HFF-Myc (cell line): ENCODE results near the gene GPR132.

Experiments
- DNase-seq: peaks from one replicate; pipeline ENCODE4 v3.0.0-alpha.2; 2011; ENCODE audit warnings: low read depth; ENCODE audit errors: extremely low read depth
- H3K4me3 ChIP-seq: replicated peaks from 2 replicates; pipeline ENCODE4 v1.5.1; 2011; ENCODE audit warnings: low read depth, mild to moderate bottlenecking, control low read depth, low read length
- CTCF ChIP-seq: IDR thresholded peaks from 2 replicates; pipeline ENCODE4 v1.5.1; 2012; ENCODE audit warnings: mild to moderate bottlenecking, low read depth, low read length, control low read depth; ENCODE audit errors: missing control alignments

GPR132 gene

GRCh38 chr14:105023791-105024480 is 41.3 kb downstream of the GPR132 start:
- H3K4me3 ChIP-seq: no peak overlapping the region
- TF ChIP-seq CTCF: no peak
- DNase-seq: no peak

GRCh38 chr14:105023144-105023543 is 42.1 kb downstream of the GPR132 start:
- H3K4me3 ChIP-seq: no peak overlapping the region
- DNase-seq: no peak
- no peak for TF ChIP-seq CTCF

- TF ChIP-seq CTCF: no peak
- DNase-seq: no peak
- peak overlapping the region; percentile 88 for H3K4me3 ChIP-seq
Observed at GRCh38 chr14:105022276-105022670, 43.0 kb downstream of the GPR132 start.

- TF ChIP-seq CTCF: no peak
- no peak for DNase-seq
- H3K4me3 ChIP-seq: peak overlapping the region; percentile 88
Observed at GRCh38 chr14:105021656-105022275, 43.5 kb downstream of the GPR132 start.

GRCh38 chr14:105020815-105021655 is 44.2 kb downstream of the GPR132 start, which contains the start of gene CDCA4:
TSS of gene CDCA4 (minus strand) at chr14:105021083. CDS start at chr14:105011929, 9,154 bp downstream.
- peak within 1 kb of the TSS; percentile 88 for H3K4me3 ChIP-seq
- TF ChIP-seq CTCF: no peak
- peak; percentile 76 for DNase-seq

- DNase-seq: no peak
- TF ChIP-seq CTCF: no peak
- H3K4me3 ChIP-seq: peak overlapping the region; percentile 69
Observed at GRCh38 chr14:105019861-105020814, 45.1 kb downstream of the GPR132 start.
